CD4-positive, alpha-beta T cell treated with Interleukin-15 for 4 hours (primary cell): Measurements from ENCODE around the gene OPN1LW.
A peak's percentile ranks its signal among the peaks of the same experiment; 100 is the strongest.
"Not testable (repeated sequence)": the region's sequence is repeated elsewhere in the genome, so short reads cannot be mapped to it uniquely, and the experiment has no call there.

Experiments used
- DNase-seq: peaks from one replicate; pipeline ENCODE4 v3.0.0-alpha.2; 2020; ENCODE audit warnings: low spot score

OPN1LW gene

GRCh38 chrX:154135458-154136229, 8.4 kb upstream of the OPN1LW start:
- peak; percentile 28 for DNase-seq

GRCh38 chrX:154136627-154137161, 7.3 kb upstream of the OPN1LW start:
- DNase-seq: peak; percentile 58

GRCh38 chrX:154138857-154139256, 5.2 kb upstream of the OPN1LW start:
- DNase-seq: no peak

GRCh38 chrX:154140206-154140605, 3.8 kb upstream of the OPN1LW start:
- DNase-seq: no peak

GRCh38 chrX:154140742-154141141, 3.3 kb upstream of the OPN1LW start:
- DNase-seq: no peak

- DNase-seq: no peak
Measured at GRCh38 chrX:154142386-154142785, 1.7 kb upstream of the OPN1LW start.

GRCh38 chrX:154142950-154143745, 895 bp upstream of the OPN1LW start:
- no peak for DNase-seq

- not testable (repeated sequence) for DNase-seq
Measured at GRCh38 chrX:154151030-154151429, 7.0 kb downstream of the OPN1LW start.

- DNase-seq: not testable (repeated sequence)
Measured at GRCh38 chrX:154156221-154156620, 12.2 kb downstream of the OPN1LW start.

- not testable (repeated sequence) for DNase-seq
Measured at GRCh38 chrX:154157207-154157606, 13.2 kb downstream of the OPN1LW start.

GRCh38 chrX:154159345-154159744, 15.3 kb downstream of the OPN1LW start:
- not testable (repeated sequence) for DNase-seq

GRCh38 chrX:154164902-154165301, 20.9 kb downstream of the OPN1LW start:
- not testable (repeated sequence) for DNase-seq

GRCh38 chrX:154168384-154168783, 24.3 kb downstream of the OPN1LW start:
- not testable (repeated sequence) for DNase-seq

- not testable (repeated sequence) for DNase-seq
Measured at GRCh38 chrX:154172535-154172943, 28.5 kb downstream of the OPN1LW start.

GRCh38 chrX:154174356-154174755, 30.3 kb downstream of the OPN1LW start:
- not testable (repeated sequence) for DNase-seq

- not testable (repeated sequence) for DNase-seq
Measured at GRCh38 chrX:154182296-154182695, 38.3 kb downstream of the OPN1LW start, which contains the start of gene OPN1MW. OPN1MW (plus strand) TSS chrX:154182596; CDS start chrX:154182678, 82 bp downstream.

GRCh38 chrX:154183794-154184193, 39.8 kb downstream of the OPN1LW start:
- not testable (repeated sequence) for DNase-seq

- DNase-seq: not testable (repeated sequence)
Measured at GRCh38 chrX:154192846-154193245, 48.8 kb downstream of the OPN1LW start.

GRCh38 chrX:154194316-154194715, 50.3 kb downstream of the OPN1LW start:
- not testable (repeated sequence) for DNase-seq

- not testable (repeated sequence) for DNase-seq
Measured at GRCh38 chrX:154196466-154196865, 52.4 kb downstream of the OPN1LW start.
